RPMI7951 (cell line): ENCODE results near the gene MCUB. TPM values are rescaled to one million over a fixed set of nuclear protein-coding genes. Genes with fewer than 3 reads are reported as not detected.

Experiments used
- DNase-seq: peaks from one replicate; pipeline ENCODE4 v3.0.0-alpha.2; 2012; ENCODE audit warnings: low read depth
- total RNA-seq: library from RNA; depleted of rRNA; stranded (reverse); fragments of >200 nt; shearing (Covaris generic); gene quantifications from 2 replicates; pipeline ENCODE4 v1.2.3, GENCODE V29; 2014

Gene MCUB
- total RNA-seq, 1 experiment from 2014 or later, result 47.5 TPM

- no peak for DNase-seq
These were observed 67.3 kb downstream of the MCUB start for GRCh38 chr4:109627361-109627760.

- DNase-seq, result peak; percentile 5
These were observed 69.7 kb downstream of the MCUB start for GRCh38 chr4:109629775-109630174.

- DNase-seq, result no peak
These were observed 71.6 kb downstream of the MCUB start for GRCh38 chr4:109631532-109632108.

- no peak for DNase-seq
These were observed 80.6 kb downstream of the MCUB start for GRCh38 chr4:109640644-109641043.

GRCh38 chr4:109645874-109646710 lies 86.0 kb downstream of the MCUB start:
- no peak for DNase-seq

GRCh38 chr4:109648266-109648996 lies 88.4 kb downstream of the MCUB start:
- DNase-seq, result no peak

GRCh38 chr4:109648997-109649575 lies 89.0 kb downstream of the MCUB start:
- DNase-seq, result no peak

GRCh38 chr4:109649872-109650271 lies 89.8 kb downstream of the MCUB start:
- DNase-seq, result no peak

- no peak for DNase-seq
These were observed 95.3 kb downstream of the MCUB start for GRCh38 chr4:109655396-109655795.

- DNase-seq, result no peak
These were observed 97.9 kb downstream of the MCUB start for GRCh38 chr4:109657854-109658418.

- DNase-seq, result no peak
These were observed 98.9 kb downstream of the MCUB start for GRCh38 chr4:109658871-109659410.

- DNase-seq, result no peak
These were observed 102.1 kb downstream of the MCUB start for GRCh38 chr4:109662116-109662515.

GRCh38 chr4:109662771-109663170 lies 102.7 kb downstream of the MCUB start:
- DNase-seq, result no peak

- DNase-seq, result no peak
These were observed 105.9 kb downstream of the MCUB start for GRCh38 chr4:109665783-109666485.

- no peak for DNase-seq
These were observed 111.3 kb downstream of the MCUB start for GRCh38 chr4:109671350-109671749.

GRCh38 chr4:109672169-109672930 lies 112.3 kb downstream of the MCUB start:
- no peak for DNase-seq

GRCh38 chr4:109673303-109673702 lies 113.3 kb downstream of the MCUB start:
- no peak for DNase-seq

GRCh38 chr4:109675181-109675580 lies 115.1 kb downstream of the MCUB start:
- no peak for DNase-seq

GRCh38 chr4:109675843-109676242 lies 115.8 kb downstream of the MCUB start:
- no peak for DNase-seq

- DNase-seq, result peak; percentile 5
These were observed 116.8 kb downstream of the MCUB start for GRCh38 chr4:109676886-109677285.
